ENCODE results near the gene KRTAP17-1.

The KRTAP17-1 gene

GRCh38 chr17:41339571-41340172 lies 24.2 kb upstream of the KRTAP17-1 start:
- DNase-seq (ENCODE audit: extremely low spot score) = no peak
- ChIA-PET CTCF (interaction anchor here (1.0 to 1.3 kb wide), 2 partner anchors 8 to 10 kb away, joined by 3 to 4 read pairs; no protein-coding TSS in a partner anchor), POLR2A (no interaction called here)
- no peak for TF ChIP-seq CTCF (IDR thresholded peaks at IDR 0.05; ENCODE audit: control extremely low read depth, extremely low read depth, low read depth, missing control alignments)

- ChIA-PET POLR2A (no interaction called here), CTCF (no interaction called here)
- DNase-seq (ENCODE audit: extremely low spot score) = no peak
- no peak for TF ChIP-seq CTCF (IDR thresholded peaks at IDR 0.05; ENCODE audit: control extremely low read depth, extremely low read depth, low read depth, missing control alignments)
Observed at GRCh38 chr17:41338961-41339485, 23.5 kb upstream of the KRTAP17-1 start.

GRCh38 chr17:41335747-41336146 lies 20.2 kb upstream of the KRTAP17-1 start:
- POLR2A ChIA-PET = no interaction called here
- no peak for TF ChIP-seq CTCF (IDR thresholded peaks at IDR 0.05; ENCODE audit: control extremely low read depth, extremely low read depth, low read depth, missing control alignments)
- DNase-seq (ENCODE audit: extremely low spot score) = no peak
- CTCF ChIA-PET = interaction anchor here (1.1 kb wide), 1 partner anchor 69 kb away, joined by 3 read pairs; no protein-coding TSS in a partner anchor

- no peak for DNase-seq (ENCODE audit: extremely low spot score)
- POLR2A ChIA-PET = no interaction called here
- no peak for TF ChIP-seq CTCF (IDR thresholded peaks at IDR 0.05; ENCODE audit: control extremely low read depth, extremely low read depth, low read depth, missing control alignments)
- CTCF ChIA-PET = interaction anchor here (0.7 kb wide), 1 partner anchor 75 kb away, joined by 3 read pairs; no protein-coding TSS in a partner anchor
Observed at GRCh38 chr17:41334385-41335305, 19.1 kb upstream of the KRTAP17-1 start.

- no peak for DNase-seq (ENCODE audit: extremely low spot score)
- CTCF ChIA-PET = interaction anchor here (0.7 to 2.6 kb wide), 2 partner anchors 12 to 74 kb away, joined by 3 to 11 read pairs; no protein-coding TSS in a partner anchor
- TF ChIP-seq CTCF (IDR thresholded peaks at IDR 0.05; ENCODE audit: control extremely low read depth, extremely low read depth, low read depth, missing control alignments) = no peak
- POLR2A ChIA-PET = no interaction called here
Observed at GRCh38 chr17:41333836-41334235, 18.3 kb upstream of the KRTAP17-1 start.

GRCh38 chr17:41333098-41333497 lies 17.6 kb upstream of the KRTAP17-1 start:
- ChIA-PET POLR2A (no interaction called here), CTCF (interaction anchor here (2.6 kb wide), 1 partner anchor 11 kb away, joined by 11 read pairs; no protein-coding TSS in a partner anchor)
- DNase-seq (ENCODE audit: extremely low spot score) = no peak
- TF ChIP-seq CTCF (IDR thresholded peaks at IDR 0.05; ENCODE audit: control extremely low read depth, extremely low read depth, low read depth, missing control alignments) = no peak

Measured in GM10248 (cell line).